Suprapubic skin (tissue), 4 donors: ENCODE measurements around the gene ADORA2A. TPM values are rescaled to one million over a fixed set of nuclear protein-coding genes. Genes with fewer than 3 reads are reported as not detected.

ENCODE experiments used
- DNase-seq, 2 donors: peaks; one replicate each; pipeline ENCODE4 v3.0.0-alpha.2; 2019; ENCODE audit warnings: low spot score in 2 of 2
- H3K27ac ChIP-seq: fragments of 200-600 bp; sonication (generic); one replicate; pipeline ENCODE4 v1.5.1; 2019
- H3K27me3 ChIP-seq: fragments of 200-600 bp; sonication (generic); one replicate; pipeline ENCODE4 v1.5.1; 2019
- H3K36me3 ChIP-seq: fragments of 200-600 bp; sonication (generic); one replicate; pipeline ENCODE4 v1.5.1; 2019
- H3K4me1 ChIP-seq: fragments of 200-600 bp; sonication (generic); one replicate; pipeline ENCODE4 v1.5.1; 2019
- H3K4me3 ChIP-seq: fragments of 200-600 bp; sonication (generic); one replicate; pipeline ENCODE4 v1.5.1; 2019; ENCODE audit warnings: mild to moderate bottlenecking
- H3K9me3 ChIP-seq: fragments of 200-600 bp; sonication (generic); one replicate; pipeline ENCODE4 v1.5.1; 2019
- EP300 ChIP-seq: sonication (generic); formaldehyde crosslinking; IDR thresholded peaks from one replicate; pipeline ENCODE4 v1.6.1; 2017; ENCODE audit warnings: antibody characterized with exemption
- POLR2A ChIP-seq, 2 donors: fragments of 450-650 bp; IDR thresholded peaks; one replicate each; pipeline ENCODE4 v1.6.1; 2017; ENCODE audit warnings: antibody characterized with exemption in 2 of 2, mild to moderate bottlenecking in 2 of 2, moderate library complexity in 2 of 2
- POLR2AphosphoS5 ChIP-seq, 3 donors: sonication (generic); formaldehyde crosslinking; IDR thresholded peaks; one replicate each; pipeline ENCODE4 v1.6.1; 2017; ENCODE audit warnings: antibody characterized with exemption in 3 of 3
- WGBS: methylation state at CpG from one replicate; pipeline ENCODE4 v1.1.5; 2018; 5-methylcytosine and 5-hydroxymethylcytosine counted together
- total RNA-seq, 4 donors: library from RNA; depleted of rRNA; stranded (reverse); fragments of >200 nt; gene quantifications; one replicate each; pipeline ENCODE4 v1.1.0, GENCODE V29; 2016
- TF ChIP-seq, protein P1 (sequence below), 2 donors: fragments of 200-600 bp in 1 of 2; fragments of 450-650 bp in 1 of 2; sonication (generic) in 1 of 2; IDR thresholded peaks; one replicate each; pipeline ENCODE4 v1.5.1; 2016 to 2019; ENCODE audit warnings: antibody characterized with exemption in 2 of 2, mild to moderate bottlenecking in 1 of 2, moderate library complexity in 1 of 2

ADORA2A gene
- total RNA-seq, 4 donors from 2014 or later: 2.2 to 5.1 (median 3.4) TPM

DNA sequence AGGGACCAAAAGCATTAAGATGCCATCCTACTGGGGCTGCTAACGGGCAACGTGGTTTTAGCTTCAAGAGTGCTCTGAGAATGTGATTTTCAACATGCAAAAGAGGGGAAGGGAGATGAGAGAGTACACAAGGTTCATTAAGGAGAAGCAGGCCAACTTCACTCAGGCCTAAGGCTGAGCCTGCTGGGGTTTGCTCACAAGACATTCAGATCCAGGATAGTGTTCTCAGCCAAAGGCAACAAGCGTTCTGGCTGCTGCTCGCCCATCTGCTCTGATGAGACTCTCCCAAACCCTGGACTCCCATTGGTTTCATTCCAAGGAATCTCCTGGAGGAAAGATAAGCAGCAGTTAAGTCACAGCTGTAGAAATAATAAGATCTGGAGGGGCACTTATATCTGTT, 44.2 kb downstream of the ADORA2A start:
- Histone ChIP-seq H3K36me3 (no peaks in the 10 kb centered on the region), H3K27ac (no peak overlapping the region), H3K4me1 (no peaks in the 10 kb centered on the region), H3K27me3 (no peaks in the 10 kb centered on the region), H3K4me3 (no peak overlapping the region), H3K9me3 (no peaks in the 10 kb centered on the region)
- DNase-seq: no peak
- TF ChIP-seq, protein P1, sequence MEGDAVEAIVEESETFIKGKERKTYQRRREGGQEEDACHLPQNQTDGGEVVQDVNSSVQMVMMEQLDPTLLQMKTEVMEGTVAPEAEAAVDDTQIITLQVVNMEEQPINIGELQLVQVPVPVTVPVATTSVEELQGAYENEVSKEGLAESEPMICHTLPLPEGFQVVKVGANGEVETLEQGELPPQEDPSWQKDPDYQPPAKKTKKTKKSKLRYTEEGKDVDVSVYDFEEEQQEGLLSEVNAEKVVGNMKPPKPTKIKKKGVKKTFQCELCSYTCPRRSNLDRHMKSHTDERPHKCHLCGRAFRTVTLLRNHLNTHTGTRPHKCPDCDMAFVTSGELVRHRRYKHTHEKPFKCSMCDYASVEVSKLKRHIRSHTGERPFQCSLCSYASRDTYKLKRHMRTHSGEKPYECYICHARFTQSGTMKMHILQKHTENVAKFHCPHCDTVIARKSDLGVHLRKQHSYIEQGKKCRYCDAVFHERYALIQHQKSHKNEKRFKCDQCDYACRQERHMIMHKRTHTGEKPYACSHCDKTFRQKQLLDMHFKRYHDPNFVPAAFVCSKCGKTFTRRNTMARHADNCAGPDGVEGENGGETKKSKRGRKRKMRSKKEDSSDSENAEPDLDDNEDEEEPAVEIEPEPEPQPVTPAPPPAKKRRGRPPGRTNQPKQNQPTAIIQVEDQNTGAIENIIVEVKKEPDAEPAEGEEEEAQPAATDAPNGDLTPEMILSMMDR (IDR thresholded peaks at IDR 0.05): no peak
- no peak for TF ChIP-seq POLR2A (IDR thresholded peaks at IDR 0.05)
- no peak for TF ChIP-seq POLR2AphosphoS5 (IDR thresholded peaks at IDR 0.05)
- TF ChIP-seq EP300: no peak
- WGBS: 66% methylated on average over 4 of the region's 4 CpGs

DNA sequence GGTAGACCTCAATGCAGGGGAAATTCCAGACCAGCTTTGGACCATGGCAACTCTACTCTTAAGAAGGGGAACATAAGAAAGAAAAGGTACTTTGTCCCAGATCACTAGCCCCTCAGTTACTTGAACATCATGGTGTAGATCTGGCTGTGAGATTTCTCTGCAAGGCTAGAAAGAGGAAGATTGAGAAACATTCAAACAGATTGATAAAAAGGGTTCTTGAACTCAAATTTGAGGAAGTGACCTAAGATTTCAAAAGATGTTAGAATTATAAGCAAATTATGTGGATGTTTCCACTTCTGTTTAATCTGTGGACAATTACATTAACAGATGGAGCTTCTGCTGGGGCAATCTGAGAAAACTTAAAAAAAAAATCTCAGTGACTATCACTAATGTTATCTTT, 45.9 kb downstream of the ADORA2A start:
- H3K27me3 ChIP-seq: no peaks in the 10 kb centered on the region
- H3K36me3 ChIP-seq: no peaks in the 10 kb centered on the region
- H3K9me3 ChIP-seq: no peaks in the 10 kb centered on the region
- TF ChIP-seq POLR2AphosphoS5 (IDR thresholded peaks at IDR 0.05): no peak
- TF ChIP-seq, protein P1 (IDR thresholded peaks at IDR 0.05): no peak
- no peak overlapping the region for H3K27ac ChIP-seq
- DNase-seq: no peak
- H3K4me1 ChIP-seq: no peaks in the 10 kb centered on the region
- H3K4me3 ChIP-seq: no peak overlapping the region

DNA sequence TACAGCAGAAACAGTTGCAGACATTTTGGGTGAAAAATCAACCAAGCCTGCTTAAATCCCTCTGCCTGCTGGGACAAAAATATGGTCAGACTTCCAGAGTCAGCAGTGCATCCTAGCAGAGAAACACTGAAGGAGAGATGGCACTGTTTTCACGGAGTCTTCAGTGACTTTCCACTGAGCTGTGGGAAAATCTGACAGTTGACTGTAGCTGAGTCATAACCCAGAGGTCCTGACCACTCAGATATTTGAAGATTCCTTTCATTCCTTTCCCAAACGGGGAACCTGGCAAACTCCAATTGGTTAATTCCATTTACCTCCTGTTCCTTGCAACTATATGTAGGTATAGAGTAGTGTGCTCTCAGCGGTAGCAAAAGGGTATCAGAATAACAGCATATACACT, 46.8 kb downstream of the ADORA2A start:
- Histone ChIP-seq H3K4me1 (no peaks in the 10 kb centered on the region), H3K9me3 (no peaks in the 10 kb centered on the region), H3K4me3 (no peak overlapping the region), H3K27me3 (no peaks in the 10 kb centered on the region), H3K27ac (no peak overlapping the region), H3K36me3 (no peaks in the 10 kb centered on the region)
- WGBS: 55% methylated on average over 3 of the region's 3 CpGs
- TF ChIP-seq, protein P1 (IDR thresholded peaks at IDR 0.05): no peak
- TF ChIP-seq EP300 (no peak), POLR2AphosphoS5 (IDR thresholded peaks at IDR 0.05) (no peak), POLR2A (IDR thresholded peaks at IDR 0.05) (no peak)
- no peak for DNase-seq

- DNase-seq: no peak
- Histone ChIP-seq H3K27me3 (no peaks in the 10 kb centered on the region), H3K4me3 (no peak overlapping the region), H3K4me1 (no peaks in the 10 kb centered on the region), H3K36me3 (no peaks in the 10 kb centered on the region), H3K27ac (no peak overlapping the region), H3K9me3 (no peaks in the 10 kb centered on the region)
- WGBS: 72% methylated on average over 5 of the region's 5 CpGs
- no peak for TF ChIP-seq POLR2AphosphoS5 (IDR thresholded peaks at IDR 0.05)
- TF ChIP-seq EP300: no peak
- TF ChIP-seq, protein P1 (IDR thresholded peaks at IDR 0.05): no peak
- no peak for TF ChIP-seq POLR2A (IDR thresholded peaks at IDR 0.05)
Observed at GRCh38 chr22:24474649-24475255, 47.4 kb downstream of the ADORA2A start.

DNA sequence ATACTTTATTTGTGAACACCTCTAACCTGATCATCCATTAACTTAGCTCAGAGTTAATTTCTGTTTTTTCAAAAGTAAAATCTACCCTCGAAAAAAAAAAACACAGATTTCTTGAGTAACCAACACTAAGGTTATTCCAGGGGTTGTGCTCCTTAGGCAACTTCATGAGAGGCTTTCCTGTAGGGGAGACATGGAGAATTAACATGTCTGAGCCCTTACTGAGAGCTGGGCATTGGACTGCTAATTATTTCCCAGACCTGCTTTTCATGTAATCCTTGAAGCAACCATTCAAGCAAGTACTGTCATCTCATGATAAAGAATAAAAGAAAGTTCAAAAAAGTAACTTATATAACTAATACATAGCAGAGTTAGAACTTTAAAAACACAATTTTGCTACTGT, 54.2 kb downstream of the ADORA2A start:
- WGBS: 59% methylated on average over 1 of the region's 1 CpG
- TF ChIP-seq POLR2A (IDR thresholded peaks at IDR 0.05): no peak
- no peaks in the 10 kb centered on the region for H3K27me3 ChIP-seq

GRCh38 chr22:24482575-24482974, 55.2 kb downstream of the ADORA2A start:
- Histone ChIP-seq H3K4me3 (no peak overlapping the region), H3K9me3 (no peaks in the 10 kb centered on the region), H3K27me3 (no peaks in the 10 kb centered on the region), H3K36me3 (no peaks in the 10 kb centered on the region), H3K27ac (no peak overlapping the region), H3K4me1 (peaks cover 9% of the 10 kb centered on the region)
- no peak for DNase-seq
- TF ChIP-seq, protein P1 (IDR thresholded peaks at IDR 0.05): no peak
- TF ChIP-seq POLR2AphosphoS5 (IDR thresholded peaks at IDR 0.05) (no peak), POLR2A (IDR thresholded peaks at IDR 0.05) (no peak), EP300 (no peak)
- 26% methylated on average over 3 of the region's 3 CpGs for WGBS

More for the DNA sequence above, 54.2 kb downstream of the ADORA2A start:
- Histone ChIP-seq H3K4me3 (no peak overlapping the region), H3K9me3 (no peaks in the 10 kb centered on the region), H3K27ac (no peak overlapping the region), H3K4me1 (peaks cover 9% of the 10 kb centered on the region), H3K36me3 (no peaks in the 10 kb centered on the region)
- DNase-seq: no peak
